Caco-2 (cell line): ENCODE data around the gene TRIM2. TPM values are rescaled to one million over a fixed set of nuclear protein-coding genes. Genes with fewer than 3 reads are reported as not detected.

Experiments
- BruUV-seq: library from RNA; stranded (reverse); fragments of 400-500 nt; replicated peaks from 2 replicates; lab custom pipeline; 2021; lab: Mats Ljungman, UMichigan
- CTCF ChIA-PET: fragments of 300-600 bp; sonication (Branson Sonifier 250); formaldehyde crosslinking; loops from one replicate; lab custom pipeline; 2022; ENCODE audit warnings: antibody characterized with exemption; lab: Charles Lee
- POLR2A ChIA-PET: fragments of 300-600 bp; sonication (Branson Sonifier 250); formaldehyde crosslinking; loops from one replicate; lab custom pipeline; 2022; ENCODE audit warnings: antibody characterized with exemption; lab: Charles Lee
- DNase-seq, 2 experiments: peaks; one replicate each; pipeline versions ENCODE4 v3.0.0 to v3.0.0-alpha.2; 2020 to 2022
- H3K27me3 ChIP-seq: replicated peaks from 2 replicates; pipeline ENCODE4 v1.6.0; 2011; ENCODE audit warnings: low read length; ENCODE audit not compliant: control insufficient read depth, insufficient read depth
- H3K36me3 ChIP-seq: 2 replicates; pipeline ENCODE4 v1.5.1; 2011; ENCODE audit warnings: low read length; ENCODE audit not compliant: control insufficient read depth, insufficient read depth
- H3K4me1 ChIP-seq: fragments of 250-450 bp; sonication (Bioruptor Pico); 2 replicates; pipeline ENCODE4 v1.5.1; 2020; ENCODE audit warnings: mild to moderate bottlenecking
- H3K4me3 ChIP-seq: 2 replicates; pipeline ENCODE4 v1.5.1; 2011; ENCODE audit warnings: low read depth, mild to moderate bottlenecking, control low read depth, low read length
- H3K9me3 ChIP-seq: fragments of 250-450 bp; sonication (Bioruptor Pico); 2 replicates; pipeline ENCODE4 v1.5.1; 2020; ENCODE audit warnings: mild to moderate bottlenecking, moderate library complexity
- H3K27ac Mint-ChIP-seq: one replicate; pipeline ENCODE4 v1.8.0; 2022; ENCODE audit warnings: mixed read lengths; ENCODE audit not compliant: unreplicated experiment
- H3K27me3 Mint-ChIP-seq: one replicate; pipeline ENCODE4 v1.8.0; 2022; ENCODE audit warnings: mixed read lengths; ENCODE audit not compliant: insufficient read depth, unreplicated experiment
- H3K36me3 Mint-ChIP-seq: one replicate; pipeline ENCODE4 v1.8.0; 2022; ENCODE audit warnings: mild to moderate bottlenecking, mixed read lengths; ENCODE audit not compliant: insufficient read depth, unreplicated experiment
- H3K4me1 Mint-ChIP-seq: one replicate; pipeline ENCODE4 v1.8.0; 2022; ENCODE audit warnings: low read depth, mixed read lengths; ENCODE audit not compliant: unreplicated experiment
- H3K4me3 Mint-ChIP-seq: one replicate; pipeline ENCODE4 v1.8.0; 2022; ENCODE audit warnings: mild to moderate bottlenecking, moderate library complexity, mixed read lengths; ENCODE audit not compliant: unreplicated experiment
- H3K9me3 Mint-ChIP-seq: one replicate; pipeline ENCODE4 v1.8.0; 2022; ENCODE audit warnings: mixed read lengths; ENCODE audit not compliant: unreplicated experiment
- CTCF ChIP-seq, 2 experiments: fragments of 200-600 bp in 1 of 2; IDR thresholded peaks; 1 replicate in 1 of 2; 2 replicates in 1 of 2; pipeline versions ENCODE4 v1.5.1 to v1.8.0; 2011 to 2022; ENCODE audit warnings: antibody characterized with exemption in 1 of 2, control low read depth in 1 of 2, inconsistent platforms in 1 of 2, low read depth in 1 of 2, low read length in 1 of 2, mild to moderate bottlenecking in 1 of 2, moderate library complexity in 1 of 2; ENCODE audit not compliant: insufficient read depth in 1 of 2, severe bottlenecking in 1 of 2, unreplicated experiment in 1 of 2
- intact Hi-C: fragments of 100-400 bp; cut with micrococcal nuclease; formaldehyde crosslinking; loops from one replicate; pipeline ENCODE4 v1.10.0; 2022; ENCODE audit not compliant: unreplicated experiment
- total RNA-seq: library from RNA; stranded (reverse); gene quantifications from 2 replicates; pipeline ENCODE4 v1.2.3, GENCODE V29; 2022

TRIM2 gene
- total RNA-seq, 1 experiment from 2014 or later: 62.3 TPM

GRCh38 chr4:153183146-153183545 is 21.1 kb upstream of the TRIM2 start:
- Histone ChIP-seq H3K36me3 (no peaks in the 10 kb centered on the region), H3K4me1 (no peaks in the 10 kb centered on the region; the same call in 1 of the 2 replicates), H3K4me3 (no peak overlapping the region), H3K9me3 (no peaks in the 10 kb centered on the region), H3K27me3 (no peaks in the 10 kb centered on the region)
- BruUV-seq: no TSS peak
- intact Hi-C loops: no loop called here
- Mint-ChIP-seq H3K4me3 (no peak overlapping the region), H3K27ac (no peak overlapping the region), H3K36me3 (no peaks in the 10 kb centered on the region), H3K4me1 (no peaks in the 10 kb centered on the region), H3K9me3 (no peaks in the 10 kb centered on the region), H3K27me3 (no peaks in the 10 kb centered on the region)
- TF ChIP-seq CTCF (IDR thresholded peaks at IDR 0.05; ENCODE audit: insufficient read depth in 1 of 2, low read depth in 1 of 2, low read length in 1 of 2, severe bottlenecking in 1 of 2, unreplicated experiment in 1 of 2): no peak
- ChIA-PET POLR2A (no interaction called here), CTCF (interaction anchor here (0.6 kb wide), 1 partner anchor 252 kb away, joined by 4 read pairs; no protein-coding TSS in a partner anchor)
- no peak for DNase-seq

GRCh38 chr4:153185331-153185852 is 18.9 kb upstream of the TRIM2 start:
- no peaks in the 10 kb centered on the region for H3K27me3 Mint-ChIP-seq
- Histone ChIP-seq H3K4me3 (no peak overlapping the region), H3K9me3 (no peaks in the 10 kb centered on the region), H3K27me3 (no peaks in the 10 kb centered on the region), H3K36me3 (no peaks in the 10 kb centered on the region), H3K4me1 (no peaks in the 10 kb centered on the region; the same call in 1 of the 2 replicates)
- TF ChIP-seq CTCF (IDR thresholded peaks at IDR 0.05; ENCODE audit: insufficient read depth in 1 of 2, low read depth in 1 of 2, low read length in 1 of 2, severe bottlenecking in 1 of 2, unreplicated experiment in 1 of 2): no peak
- no peak for DNase-seq
- no TSS peak for BruUV-seq
- no peak overlapping the region for H3K4me3 Mint-ChIP-seq
- POLR2A ChIA-PET: no interaction called here
- no peaks in the 10 kb centered on the region for H3K36me3 Mint-ChIP-seq
- intact Hi-C loops: no loop called here
- CTCF ChIA-PET: no interaction called here
- H3K27ac Mint-ChIP-seq: no peak overlapping the region
- H3K4me1 Mint-ChIP-seq: peaks cover 8% of the 10 kb centered on the region
- H3K9me3 Mint-ChIP-seq: no peaks in the 10 kb centered on the region

- H3K27me3 Mint-ChIP-seq: no peaks in the 10 kb centered on the region
- H3K4me1 Mint-ChIP-seq: peaks cover 8% of the 10 kb centered on the region
- Histone ChIP-seq H3K36me3 (no peaks in the 10 kb centered on the region), H3K4me3 (no peak overlapping the region), H3K4me1 (no peaks in the 10 kb centered on the region; the same call in 1 of the 2 replicates), H3K27me3 (no peaks in the 10 kb centered on the region), H3K9me3 (no peaks in the 10 kb centered on the region)
- no peak overlapping the region for H3K4me3 Mint-ChIP-seq
- BruUV-seq: no TSS peak
- intact Hi-C loops: no loop called here
- ChIA-PET POLR2A (no interaction called here), CTCF (no interaction called here)
- DNase-seq: no peak
- H3K36me3 Mint-ChIP-seq: no peaks in the 10 kb centered on the region
- no peak for TF ChIP-seq CTCF (IDR thresholded peaks at IDR 0.05; ENCODE audit: insufficient read depth in 1 of 2, low read depth in 1 of 2, low read length in 1 of 2, severe bottlenecking in 1 of 2, unreplicated experiment in 1 of 2)
- H3K9me3 Mint-ChIP-seq: no peaks in the 10 kb centered on the region
- no peak overlapping the region for H3K27ac Mint-ChIP-seq
Measured at GRCh38 chr4:153186046-153186728, 18.1 kb upstream of the TRIM2 start.
